ENCODE measurements around the gene RBPMS2.

DNA sequence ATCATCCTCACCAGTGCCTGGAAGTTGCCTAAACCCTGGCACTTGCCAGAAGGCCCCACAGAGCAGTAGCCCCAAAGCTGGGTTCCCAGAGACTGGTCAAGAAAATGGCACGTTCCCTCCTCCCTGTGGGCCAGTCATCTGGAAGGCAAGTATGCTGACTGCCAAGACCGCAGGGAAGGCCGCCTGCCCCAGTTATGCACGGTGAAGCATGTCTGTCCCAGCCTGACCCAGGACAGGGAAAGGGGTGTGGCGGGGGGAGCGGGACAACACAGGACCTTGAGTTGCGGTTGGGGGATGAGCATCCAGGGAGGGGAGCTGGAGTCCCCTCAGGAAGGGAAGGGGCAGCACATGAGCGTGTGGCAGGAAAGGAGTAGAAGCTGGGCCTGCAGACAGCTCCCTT is 33.0 kb downstream of the RBPMS2 start:
- TF ChIP-seq, protein P1, sequence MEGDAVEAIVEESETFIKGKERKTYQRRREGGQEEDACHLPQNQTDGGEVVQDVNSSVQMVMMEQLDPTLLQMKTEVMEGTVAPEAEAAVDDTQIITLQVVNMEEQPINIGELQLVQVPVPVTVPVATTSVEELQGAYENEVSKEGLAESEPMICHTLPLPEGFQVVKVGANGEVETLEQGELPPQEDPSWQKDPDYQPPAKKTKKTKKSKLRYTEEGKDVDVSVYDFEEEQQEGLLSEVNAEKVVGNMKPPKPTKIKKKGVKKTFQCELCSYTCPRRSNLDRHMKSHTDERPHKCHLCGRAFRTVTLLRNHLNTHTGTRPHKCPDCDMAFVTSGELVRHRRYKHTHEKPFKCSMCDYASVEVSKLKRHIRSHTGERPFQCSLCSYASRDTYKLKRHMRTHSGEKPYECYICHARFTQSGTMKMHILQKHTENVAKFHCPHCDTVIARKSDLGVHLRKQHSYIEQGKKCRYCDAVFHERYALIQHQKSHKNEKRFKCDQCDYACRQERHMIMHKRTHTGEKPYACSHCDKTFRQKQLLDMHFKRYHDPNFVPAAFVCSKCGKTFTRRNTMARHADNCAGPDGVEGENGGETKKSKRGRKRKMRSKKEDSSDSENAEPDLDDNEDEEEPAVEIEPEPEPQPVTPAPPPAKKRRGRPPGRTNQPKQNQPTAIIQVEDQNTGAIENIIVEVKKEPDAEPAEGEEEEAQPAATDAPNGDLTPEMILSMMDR (IDR thresholded peaks at IDR 0.05), result no peak
- no peak for TF ChIP-seq POLR2A (IDR thresholded peaks at IDR 0.05)

Measured in lower leg skin (tissue), 3 donors.